Neuronal stem cell (in vitro differentiated cells): ENCODE data around the gene TRIM63. TPM values are rescaled to one million over a fixed set of nuclear protein-coding genes. Genes with fewer than 3 reads are reported as not detected.

Experiments
- DNase-seq: peaks from one replicate; pipeline ENCODE4 v3.0.0-alpha.2; 2013; ENCODE audit warnings: low spot score
- H2AFZ ChIP-seq: one replicate; pipeline ENCODE4 v1.6.1; 2013; ENCODE audit warnings: mild to moderate bottlenecking, low read length, inconsistent platforms
- H2AK5ac ChIP-seq: 2 replicates; pipeline ENCODE4 v1.6.1; 2013; ENCODE audit warnings: low read depth, mild to moderate bottlenecking, inconsistent platforms, low read length, moderate library complexity, mixed read lengths
- H2BK120ac ChIP-seq: 2 replicates; pipeline ENCODE4 v1.6.1; 2013; ENCODE audit warnings: low read depth, mild to moderate bottlenecking, inconsistent platforms, low read length, moderate library complexity, mixed read lengths
- H2BK12ac ChIP-seq: one replicate; pipeline ENCODE4 v1.6.1; 2013; ENCODE audit warnings: low read length, inconsistent platforms
- H2BK15ac ChIP-seq: 2 replicates; pipeline ENCODE4 v1.6.1; 2013; ENCODE audit warnings: mild to moderate bottlenecking, low read length, inconsistent platforms, mixed read lengths
- H2BK5ac ChIP-seq: one replicate; pipeline ENCODE4 v1.6.1; 2013; ENCODE audit warnings: inconsistent platforms, mild to moderate bottlenecking, low read length, moderate library complexity
- H3K14ac ChIP-seq: one replicate; pipeline ENCODE4 v1.6.1; 2013; ENCODE audit warnings: low read length, inconsistent platforms
- H3K18ac ChIP-seq: 2 replicates; pipeline ENCODE4 v1.6.1; 2013; ENCODE audit warnings: low read length, inconsistent platforms
- H3K23ac ChIP-seq: 2 replicates; pipeline ENCODE4 v1.6.1; 2013; ENCODE audit warnings: low read depth, mild to moderate bottlenecking, mixed read lengths, low read length, inconsistent platforms; ENCODE audit not compliant: poor library complexity
- H3K27ac ChIP-seq: replicated peaks from 3 replicates; pipeline ENCODE4 v1.5.1; 2013; ENCODE audit warnings: low read length, inconsistent platforms
- H3K27me3 ChIP-seq, 3 experiments: 2 replicates each; pipeline ENCODE4 v1.6.1; 2013; ENCODE audit warnings: low read length in 3 of 3, mild to moderate bottlenecking in 2 of 3, inconsistent platforms in 1 of 3, low read depth in 1 of 3, mixed read lengths in 1 of 3, moderate library complexity in 1 of 3; ENCODE audit not compliant: control insufficient read depth in 3 of 3, insufficient read depth in 3 of 3
- H3K36me3 ChIP-seq, 2 donors: replicated peaks in 1 of 2; 2 replicates each; pipeline ENCODE4 v1.6.1; 2013; ENCODE audit warnings: low read length in 2 of 2; ENCODE audit not compliant: control insufficient read depth in 2 of 2, insufficient read depth in 2 of 2
- H3K4ac ChIP-seq: 2 replicates; pipeline ENCODE4 v1.6.1; 2013; ENCODE audit warnings: inconsistent platforms, mild to moderate bottlenecking, low read length, moderate library complexity
- H3K4me1 ChIP-seq, 2 donors: 1 replicate in 1 of 2; 2 replicates in 1 of 2; pipeline ENCODE4 v1.6.1; 2013; ENCODE audit warnings: low read length in 2 of 2, low read depth in 1 of 2; ENCODE audit not compliant: control insufficient read depth in 2 of 2, insufficient read depth in 1 of 2
- H3K4me2 ChIP-seq: one replicate; pipeline ENCODE4 v1.6.1; 2013; ENCODE audit warnings: mild to moderate bottlenecking, low read length, inconsistent platforms; ENCODE audit not compliant: insufficient read depth, poor library complexity, severe bottlenecking
- H3K4me3 ChIP-seq, 2 donors: 2 replicates each; pipeline ENCODE4 v1.5.1; 2013; ENCODE audit warnings: low read length in 2 of 2, mild to moderate bottlenecking in 2 of 2, inconsistent platforms in 1 of 2, moderate library complexity in 1 of 2
- H3K79me1 ChIP-seq: one replicate; pipeline ENCODE4 v1.6.1; 2013; ENCODE audit warnings: low read depth, mild to moderate bottlenecking, inconsistent platforms, low read length, moderate library complexity
- H3K9ac ChIP-seq: one replicate; pipeline ENCODE4 v1.6.1; 2013; ENCODE audit warnings: mild to moderate bottlenecking, low read depth, low read length, inconsistent platforms; ENCODE audit not compliant: poor library complexity
- H3K9me3 ChIP-seq, 2 donors: replicated peaks in 1 of 2; 2 replicates each; pipeline versions ENCODE3 to v1.6.1; 2013; ENCODE audit warnings: low read length in 2 of 2, mild to moderate bottlenecking in 2 of 2, inconsistent platforms in 1 of 2, low read depth in 1 of 2, mixed read lengths in 1 of 2, moderate library complexity in 1 of 2; ENCODE audit not compliant: control insufficient read depth in 2 of 2, insufficient read depth in 1 of 2
- H4K8ac ChIP-seq: one replicate; pipeline ENCODE4 v1.6.1; 2013; ENCODE audit warnings: low read depth, mild to moderate bottlenecking, inconsistent platforms, low read length, moderate library complexity
- H4K91ac ChIP-seq: one replicate; pipeline ENCODE4 v1.6.1; 2013; ENCODE audit warnings: low read length, low read depth, mild to moderate bottlenecking, inconsistent platforms; ENCODE audit not compliant: poor library complexity
- WGBS, 2 donors: extraction: QIAGEN DNeasy Blood & Tissue Kit; methylation state at CpG; one replicate each; pipeline ENCODE4 v1.1.7; 2013; ENCODE audit warnings: missing lambda C conversion rate in 2 of 2, mixed read lengths in 1 of 2; ENCODE audit not compliant: insufficient read length in 2 of 2, insufficient replicate concordance in 1 of 2; ENCODE audit errors: extremely low coverage in 2 of 2; 5-methylcytosine and 5-hydroxymethylcytosine counted together
- polyA plus RNA-seq, 2 experiments: library from polyadenylated mRNA; stranded (reverse); fragments of 200-250 nt; gene quantifications; one replicate each; pipeline ENCODE4 v1.2.3, GENCODE V29; 2013

TRIM63 gene
- not detected for polyA plus RNA-seq (2013, experiment 1 of 2)
- not detected for polyA plus RNA-seq (2013, experiment 2 of 2)

- H3K14ac ChIP-seq = no peak within 1 kb of the TSS
- H3K79me1 ChIP-seq = no peaks in the 10 kb centered on the region
- no peak within 1 kb of the TSS for H4K91ac ChIP-seq
- no peak within 1 kb of the TSS for H3K4me2 ChIP-seq
- no peak within 1 kb of the TSS for H3K18ac ChIP-seq
- H3K23ac ChIP-seq = peak within 1 kb of the TSS; percentile 25
- no peak within 1 kb of the TSS for H2BK12ac ChIP-seq
- no peak for DNase-seq
- no peak within 1 kb of the TSS for H2AFZ ChIP-seq
- no peak within 1 kb of the TSS for H2AK5ac ChIP-seq
- no peak within 1 kb of the TSS for H2BK5ac ChIP-seq
- H3K4ac ChIP-seq = no peak within 1 kb of the TSS
- no peak within 1 kb of the TSS for H2BK15ac ChIP-seq
- H3K4me1 ChIP-seq = no peaks in the 10 kb centered on the region
- H3K4me3 ChIP-seq = no peak within 1 kb of the TSS
- no CpG with 5 or more reads among the region's 9 CpGs for WGBS, 2 donors
- H2BK120ac ChIP-seq = no peak within 1 kb of the TSS
- peak within 1 kb of the TSS; percentile 63 for H3K9ac ChIP-seq
- no peak within 1 kb of the TSS for H3K27ac ChIP-seq
- no peaks in the 10 kb centered on the region for H3K36me3 ChIP-seq
- peaks cover 0 to 52% (median 0%) of the 10 kb centered on the region in 3 experiments for H3K27me3 ChIP-seq
- H4K8ac ChIP-seq = no peak within 1 kb of the TSS
- H3K9me3 ChIP-seq = no peaks in the 10 kb centered on the region
Measured at GRCh38 chr1:26067432-26067911, at the start of gene TRIM63. Gene TRIM63, minus strand, starts transcription at chr1:26067630. Its CDS starts 136 bp downstream, at chr1:26067494.

DNA sequence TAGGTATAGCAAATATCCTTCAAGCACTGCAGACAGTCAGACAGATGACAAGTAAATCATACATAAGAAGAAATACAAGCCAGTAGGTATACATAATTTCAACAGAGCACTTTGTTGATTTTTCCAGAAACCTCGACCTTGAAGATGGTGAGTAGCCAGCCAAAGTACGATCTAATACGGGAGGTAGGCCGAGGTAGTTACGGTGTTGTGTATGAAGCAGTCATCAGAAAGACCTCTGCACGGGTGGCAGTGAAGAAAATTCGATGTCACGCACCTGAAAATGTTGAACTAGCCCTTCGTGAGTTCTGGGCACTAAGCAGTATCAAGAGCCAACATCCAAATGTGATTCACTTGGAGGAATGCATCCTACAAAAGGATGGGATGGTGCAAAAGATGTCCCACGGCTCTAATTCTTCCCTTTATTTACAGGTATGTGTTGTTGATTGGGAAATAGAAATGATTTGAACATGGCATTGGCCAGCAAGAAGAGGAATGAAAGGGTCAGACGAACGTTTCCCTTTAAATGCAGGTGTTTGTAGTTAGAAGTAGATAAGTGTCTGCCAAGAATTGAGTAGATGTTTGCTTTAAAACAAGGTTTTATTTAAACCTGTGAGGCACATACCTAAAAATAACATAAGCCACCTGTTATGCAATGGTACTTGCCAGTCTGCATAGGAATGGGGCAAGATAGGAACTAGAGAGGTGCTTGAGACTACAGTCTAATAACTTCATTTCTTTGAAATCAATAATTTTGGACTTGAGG is 46.9 kb upstream of the TRIM63 start:
- H3K36me3 ChIP-seq = peaks cover 10 to 55% of the 10 kb centered on the region in 2 donors
- no peaks in the 10 kb centered on the region for H3K27me3 ChIP-seq
- no peak overlapping the region for H2BK5ac ChIP-seq
- no peak overlapping the region for H3K18ac ChIP-seq
- H3K9me3 ChIP-seq = no peaks in the 10 kb centered on the region
- no peak for DNase-seq
- H2AFZ ChIP-seq = no peak overlapping the region
- no peak overlapping the region for H4K91ac ChIP-seq
- no peak overlapping the region for H3K4ac ChIP-seq
- H3K9ac ChIP-seq = no peak overlapping the region
- no peak overlapping the region for H2BK120ac ChIP-seq
- peaks cover 6 to 10% of the 10 kb centered on the region in 2 donors for H3K4me1 ChIP-seq
- H3K79me1 ChIP-seq = peaks cover 3% of the 10 kb centered on the region
- H2BK12ac ChIP-seq = no peak overlapping the region
- no peak overlapping the region for H3K4me3 ChIP-seq
- no peak overlapping the region for H3K27ac ChIP-seq
- no peak overlapping the region for H2BK15ac ChIP-seq
- no peak overlapping the region for H4K8ac ChIP-seq
- WGBS, 2 donors = no CpG with 5 or more reads among the region's 12 CpGs
- no peak overlapping the region for H3K23ac ChIP-seq
- no peak overlapping the region for H3K4me2 ChIP-seq
- no peak overlapping the region for H3K14ac ChIP-seq
- no peak overlapping the region for H2AK5ac ChIP-seq

GRCh38 chr1:26112407-26112775 is 45.0 kb upstream of the TRIM63 start:
- Histone ChIP-seq H3K4me1 (peaks cover 6 to 10% of the 10 kb centered on the region in 2 donors), H3K36me3 (peaks cover 7 to 36% of the 10 kb centered on the region in 2 donors)
- WGBS, 2 donors = no CpG with 5 or more reads among the region's 9 CpGs

More at GRCh38 chr1:26112407-26112775, 45.0 kb upstream of the TRIM63 start:
- Histone ChIP-seq H2BK15ac (no peak overlapping the region), H3K4ac (no peak overlapping the region), H3K14ac (no peak overlapping the region), H2BK120ac (peak overlapping the region; percentile 16), H3K9ac (peak overlapping the region; percentile 99), H2BK12ac (no peak overlapping the region), H2AFZ (peak overlapping the region; percentile 98), H4K91ac (no peak overlapping the region), H3K4me3 (peak overlapping the region; percentile 92 to 99), H3K9me3 (no peaks in the 10 kb centered on the region), H2BK5ac (peak overlapping the region; percentile 99), H3K27ac (peak overlapping the region; percentile 91), H3K27me3 (no peaks in the 10 kb centered on the region), H3K79me1 (peaks cover 3% of the 10 kb centered on the region), H3K18ac (peak overlapping the region; percentile 100), H2AK5ac (no peak overlapping the region), H4K8ac (no peak overlapping the region), H3K4me2 (peak overlapping the region; percentile 97), H3K23ac (peak overlapping the region; percentile 95)
- DNase-seq = no peak
